Activated CD8-positive, alpha-beta T cell treated with anti-CD3 and anti-CD28 coated beads for 36 hours (primary cell): ENCODE measurements around the gene OLFML1. TPM values are rescaled to one million over a fixed set of nuclear protein-coding genes. Genes with fewer than 3 reads are reported as not detected.

ENCODE experiments used
- ATAC-seq: fragments of 200-7000 bp; cut with Tn5 transposase; one replicate; pipeline ENCODE4 v1.10.0; 2021; ENCODE audit warnings: mild to moderate bottlenecking, moderate library complexity
- CTCF ChIA-PET: fragments of 350-600 bp; sonication (Branson Sonifier 250); formaldehyde crosslinking; loops from one replicate; lab custom pipeline; 2021; ENCODE audit warnings: antibody characterized with exemption; lab: Charles Lee
- POLR2A ChIA-PET: fragments of 350-600 bp; sonication (Branson Sonifier 250); formaldehyde crosslinking; loops from one replicate; lab custom pipeline; 2021; ENCODE audit warnings: antibody characterized with exemption; lab: Charles Lee
- DNase-seq: peaks from one replicate; pipeline ENCODE4 v3.0.0-alpha.2; 2020
- H3K27ac Mint-ChIP-seq: one replicate; pipeline ENCODE4 v1.8.0; 2021; ENCODE audit warnings: mild to moderate bottlenecking, mixed read lengths
- H3K27me3 Mint-ChIP-seq: one replicate; pipeline ENCODE4 v1.8.0; 2021; ENCODE audit warnings: mixed read lengths
- H3K36me3 Mint-ChIP-seq: one replicate; pipeline ENCODE4 v1.8.0; 2021; ENCODE audit warnings: low read depth, mixed read lengths
- H3K4me1 Mint-ChIP-seq: one replicate; pipeline ENCODE4 v1.8.0; 2021; ENCODE audit warnings: low read depth, mixed read lengths
- H3K4me3 Mint-ChIP-seq: one replicate; pipeline ENCODE4 v1.8.0; 2021; ENCODE audit warnings: mild to moderate bottlenecking, moderate library complexity, mixed read lengths
- H3K9me3 Mint-ChIP-seq: one replicate; pipeline ENCODE4 v1.8.0; 2021; ENCODE audit warnings: mixed read lengths
- CTCF ChIP-seq: fragments of 200-600 bp; IDR thresholded peaks from one replicate; pipeline ENCODE4 v1.8.0; 2022; ENCODE audit warnings: antibody characterized with exemption, mild to moderate bottlenecking
- intact Hi-C: fragments of 100-400 bp; cut with micrococcal nuclease; formaldehyde crosslinking; loops from one replicate; pipeline ENCODE4 v1.10.0; 2022
- total RNA-seq, 2 experiments: library from RNA; stranded (reverse); gene quantifications; one replicate each; pipeline ENCODE4 v1.2.3, GENCODE V29; 2021

Gene OLFML1
- total RNA-seq, 2 experiments from 2014 or later, result not detected

GRCh38 chr11:7532405-7533145, 47.3 kb downstream of the OLFML1 start:
- intact Hi-C loops, result no loop called here
- CTCF ChIA-PET, result interaction anchor here (1.1 to 1.6 kb wide), 2 partner anchors 17 to 133 kb away, joined by 3 to 5 read pairs; no protein-coding TSS in a partner anchor
- POLR2A ChIA-PET, result interaction anchor here (0.6 kb wide), 1 partner anchor 12 kb away, joined by 3 read pairs; no protein-coding TSS in a partner anchor
- Mint-ChIP-seq H3K4me3 (no peak overlapping the region), H3K27me3 (peaks cover 2% of the 10 kb centered on the region), H3K9me3 (no peaks in the 10 kb centered on the region), H3K4me1 (peaks cover 53% of the 10 kb centered on the region), H3K27ac (no peak overlapping the region), H3K36me3 (peaks cover 4% of the 10 kb centered on the region)
- no peak for TF ChIP-seq CTCF
- DNase-seq (no peak), ATAC-seq (no peak)

- Mint-ChIP-seq H3K36me3 (peaks cover 4% of the 10 kb centered on the region), H3K4me3 (no peak overlapping the region), H3K27ac (no peak overlapping the region), H3K27me3 (peaks cover 2% of the 10 kb centered on the region), H3K4me1 (peaks cover 52% of the 10 kb centered on the region), H3K9me3 (no peaks in the 10 kb centered on the region)
- intact Hi-C loops, result no loop called here
- POLR2A ChIA-PET, result no interaction called here
- CTCF ChIA-PET, result interaction anchor here (1.0 to 1.6 kb wide), 2 partner anchors 38 to 132 kb away, joined by 3 to 5 read pairs; no protein-coding TSS in a partner anchor
- no peak for TF ChIP-seq CTCF
- no peak for ATAC-seq
- DNase-seq, result no peak
These were observed 48.1 kb downstream of the OLFML1 start for GRCh38 chr11:7533199-7534041.

GRCh38 chr11:7534042-7534378, 48.7 kb downstream of the OLFML1 start:
- intact Hi-C loops, result no loop called here
- no peak for DNase-seq
- H3K4me3 Mint-ChIP-seq, result no peak overlapping the region
- TF ChIP-seq CTCF, result no peak
- H3K27ac Mint-ChIP-seq, result no peak overlapping the region
- peaks cover 48% of the 10 kb centered on the region for H3K4me1 Mint-ChIP-seq
- H3K9me3 Mint-ChIP-seq, result no peaks in the 10 kb centered on the region
- no peak for ATAC-seq
- peaks cover 2% of the 10 kb centered on the region for H3K27me3 Mint-ChIP-seq
- ChIA-PET POLR2A (no interaction called here), CTCF (interaction anchor here (1.0 to 1.6 kb wide), 2 partner anchors 37 to 131 kb away, joined by 3 to 5 read pairs; no protein-coding TSS in a partner anchor)
- H3K36me3 Mint-ChIP-seq, result peaks cover 4% of the 10 kb centered on the region

- Mint-ChIP-seq H3K4me3 (no peak overlapping the region), H3K4me1 (peaks cover 42% of the 10 kb centered on the region), H3K27ac (no peak overlapping the region), H3K9me3 (no peaks in the 10 kb centered on the region), H3K36me3 (peaks cover 4% of the 10 kb centered on the region), H3K27me3 (peaks cover 2% of the 10 kb centered on the region)
- ATAC-seq (no peak), DNase-seq (peak; percentile 9)
- ChIA-PET POLR2A (no interaction called here), CTCF (interaction anchor here (0.9 kb wide), 1 partner anchor 23 kb away, joined by 3 read pairs; no protein-coding TSS in a partner anchor)
- intact Hi-C loops, result no loop called here
- TF ChIP-seq CTCF, result no peak
These were observed 50.8 kb downstream of the OLFML1 start for GRCh38 chr11:7536100-7536499.
